Osteoblast (primary cell): Measurements from ENCODE around the gene TTLL7. TPM values are rescaled to one million over a fixed set of nuclear protein-coding genes. Genes with fewer than 3 reads are reported as not detected.

Source experiments
- DNase-seq: peaks from one replicate; pipeline ENCODE4 v3.0.0; 2011; ENCODE audit warnings: low spot score, mixed read lengths; ENCODE audit not compliant: insufficient read length; ENCODE audit errors: missing footprints
- H2AFZ ChIP-seq: 2 replicates; pipeline ENCODE4 v1.6.0; 2011; ENCODE audit warnings: mild to moderate bottlenecking, low read length
- H3K27ac ChIP-seq: 2 replicates; pipeline ENCODE4 v1.5.1; 2011; ENCODE audit warnings: mild to moderate bottlenecking, low read depth, low read length, moderate library complexity
- H3K27me3 ChIP-seq: 2 replicates; pipeline ENCODE4 v1.6.0; 2012; ENCODE audit warnings: mild to moderate bottlenecking, control low read depth, inconsistent platforms, low read length, moderate library complexity; ENCODE audit not compliant: insufficient read depth
- H3K36me3 ChIP-seq: 2 replicates; pipeline ENCODE4 v1.5.1; 2011; ENCODE audit warnings: mild to moderate bottlenecking, low read length, control low read depth, moderate library complexity; ENCODE audit not compliant: insufficient read depth
- H3K4me1 ChIP-seq: 2 replicates; pipeline ENCODE4 v1.5.1; 2011; ENCODE audit warnings: mild to moderate bottlenecking, low read length, control low read depth, moderate library complexity; ENCODE audit not compliant: insufficient read depth
- H3K4me2 ChIP-seq: 2 replicates; pipeline ENCODE4 v1.6.0; 2011; ENCODE audit warnings: mild to moderate bottlenecking, low read length; ENCODE audit not compliant: insufficient read depth
- H3K4me3 ChIP-seq: fragments of 200-600 bp; sonication (generic); 3 replicates; pipeline ENCODE4 v1.5.1; 2012; ENCODE audit warnings: mild to moderate bottlenecking, low read length, inconsistent platforms; ENCODE audit not compliant: insufficient read depth
- H3K79me2 ChIP-seq: 2 replicates; pipeline ENCODE4 v1.6.0; 2012; ENCODE audit warnings: mild to moderate bottlenecking, low read length, control low read depth, inconsistent platforms; ENCODE audit not compliant: insufficient read depth
- H3K9me3 ChIP-seq: 2 replicates; pipeline ENCODE4 v1.5.1; 2011; ENCODE audit warnings: low read depth, low read length, control low read depth
- H4K20me1 ChIP-seq: 2 replicates; pipeline ENCODE4 v1.6.0; 2012; ENCODE audit warnings: mild to moderate bottlenecking, low read length, control low read depth; ENCODE audit not compliant: insufficient read depth
- total RNA-seq: library from RNA; depleted of rRNA; stranded (reverse); fragments of >200 nt; gene quantifications from 2 replicates; pipeline ENCODE4 v1.2.3, GENCODE V29; 2012
- TF ChIP-seq, protein P1 (sequence below): IDR thresholded peaks from 2 replicates; pipeline ENCODE4 v1.5.1; 2011; ENCODE audit warnings: mild to moderate bottlenecking, low read depth, low read length, moderate library complexity; ENCODE audit errors: extremely low read depth

TTLL7 gene
- total RNA-seq, 1 donor = 13.8 TPM

DNA sequence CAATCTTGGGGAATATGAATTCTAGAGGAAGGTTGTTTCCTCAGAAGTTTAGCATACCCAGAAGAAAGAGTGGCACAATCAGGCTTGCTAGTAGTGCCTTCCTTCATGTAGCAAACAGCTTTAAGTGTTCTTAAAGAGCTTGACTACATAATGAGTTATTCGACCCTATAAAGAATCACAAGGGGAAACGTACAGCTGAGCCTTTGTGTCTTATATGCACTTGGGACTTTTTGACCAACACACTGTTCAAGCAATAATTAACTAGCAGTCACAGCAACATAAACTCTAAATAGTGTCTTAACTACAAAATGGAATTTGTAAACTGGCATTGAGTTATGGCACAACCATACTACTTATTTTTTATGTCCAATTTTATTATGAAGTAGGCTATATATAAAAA lies 86.1 kb downstream of the TTLL7 start:
- Histone ChIP-seq H3K79me2 (no peaks in the 10 kb centered on the region), H3K27me3 (no peaks in the 10 kb centered on the region), H3K4me3 (no peak overlapping the region), H3K27ac (no peak overlapping the region), H3K4me1 (no peaks in the 10 kb centered on the region), H3K36me3 (no peaks in the 10 kb centered on the region), H4K20me1 (no peaks in the 10 kb centered on the region), H3K4me2 (no peak overlapping the region), H2AFZ (no peak overlapping the region), H3K9me3 (no peaks in the 10 kb centered on the region)
- no peak for DNase-seq
- TF ChIP-seq, protein P1, sequence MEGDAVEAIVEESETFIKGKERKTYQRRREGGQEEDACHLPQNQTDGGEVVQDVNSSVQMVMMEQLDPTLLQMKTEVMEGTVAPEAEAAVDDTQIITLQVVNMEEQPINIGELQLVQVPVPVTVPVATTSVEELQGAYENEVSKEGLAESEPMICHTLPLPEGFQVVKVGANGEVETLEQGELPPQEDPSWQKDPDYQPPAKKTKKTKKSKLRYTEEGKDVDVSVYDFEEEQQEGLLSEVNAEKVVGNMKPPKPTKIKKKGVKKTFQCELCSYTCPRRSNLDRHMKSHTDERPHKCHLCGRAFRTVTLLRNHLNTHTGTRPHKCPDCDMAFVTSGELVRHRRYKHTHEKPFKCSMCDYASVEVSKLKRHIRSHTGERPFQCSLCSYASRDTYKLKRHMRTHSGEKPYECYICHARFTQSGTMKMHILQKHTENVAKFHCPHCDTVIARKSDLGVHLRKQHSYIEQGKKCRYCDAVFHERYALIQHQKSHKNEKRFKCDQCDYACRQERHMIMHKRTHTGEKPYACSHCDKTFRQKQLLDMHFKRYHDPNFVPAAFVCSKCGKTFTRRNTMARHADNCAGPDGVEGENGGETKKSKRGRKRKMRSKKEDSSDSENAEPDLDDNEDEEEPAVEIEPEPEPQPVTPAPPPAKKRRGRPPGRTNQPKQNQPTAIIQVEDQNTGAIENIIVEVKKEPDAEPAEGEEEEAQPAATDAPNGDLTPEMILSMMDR = no peak

DNA sequence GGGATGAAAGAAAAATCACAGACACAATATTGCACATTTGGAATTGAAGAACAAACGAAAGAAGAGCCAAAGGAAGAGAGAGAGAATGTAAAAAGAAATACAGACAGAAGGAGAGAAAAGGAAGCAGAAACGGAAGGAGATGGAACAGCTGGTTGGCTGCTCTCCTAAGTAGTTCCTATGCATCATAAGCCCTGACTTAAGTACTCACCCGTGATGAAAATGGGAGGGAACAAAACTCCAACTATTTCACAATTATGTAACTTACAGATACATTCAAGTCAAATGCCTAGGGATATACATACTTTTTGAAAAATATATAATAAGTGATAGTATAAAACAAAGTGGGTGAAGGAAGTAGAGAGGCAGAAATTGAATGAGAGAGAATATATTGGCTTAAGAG lies 88.5 kb downstream of the TTLL7 start:
- H3K27ac ChIP-seq = no peak overlapping the region
- no peak overlapping the region for H3K4me2 ChIP-seq

DNA sequence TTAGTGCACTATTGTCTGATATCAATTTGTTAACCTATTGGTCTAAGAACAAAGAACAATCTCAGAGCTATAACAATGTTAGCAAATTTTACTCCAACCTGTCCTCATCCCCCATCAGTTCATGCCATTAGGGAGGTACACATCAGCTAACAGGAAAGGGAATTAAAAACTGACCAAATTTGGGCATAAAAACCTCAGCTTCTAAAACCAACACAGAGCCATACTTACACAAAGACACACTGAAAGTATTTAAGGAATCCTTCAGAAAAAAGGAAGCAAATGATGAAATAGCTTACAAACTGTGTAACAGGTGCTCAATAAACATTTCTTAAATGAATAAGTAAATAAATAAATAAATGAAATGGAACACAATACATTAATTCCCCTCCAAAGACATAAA lies 89.2 kb downstream of the TTLL7 start:
- DNase-seq = no peak

More for the DNA sequence above, 88.5 kb downstream of the TTLL7 start:
- no peak for DNase-seq
- TF ChIP-seq, protein P1 = no peak
- H3K9me3 ChIP-seq = no peaks in the 10 kb centered on the region
- no peaks in the 10 kb centered on the region for H3K27me3 ChIP-seq
- H3K4me1 ChIP-seq = no peaks in the 10 kb centered on the region
- H3K4me3 ChIP-seq = no peak overlapping the region
- H3K36me3 ChIP-seq = no peaks in the 10 kb centered on the region
- peak overlapping the region; percentile 8 for H2AFZ ChIP-seq
- no peaks in the 10 kb centered on the region for H4K20me1 ChIP-seq
- no peaks in the 10 kb centered on the region for H3K79me2 ChIP-seq

DNA sequence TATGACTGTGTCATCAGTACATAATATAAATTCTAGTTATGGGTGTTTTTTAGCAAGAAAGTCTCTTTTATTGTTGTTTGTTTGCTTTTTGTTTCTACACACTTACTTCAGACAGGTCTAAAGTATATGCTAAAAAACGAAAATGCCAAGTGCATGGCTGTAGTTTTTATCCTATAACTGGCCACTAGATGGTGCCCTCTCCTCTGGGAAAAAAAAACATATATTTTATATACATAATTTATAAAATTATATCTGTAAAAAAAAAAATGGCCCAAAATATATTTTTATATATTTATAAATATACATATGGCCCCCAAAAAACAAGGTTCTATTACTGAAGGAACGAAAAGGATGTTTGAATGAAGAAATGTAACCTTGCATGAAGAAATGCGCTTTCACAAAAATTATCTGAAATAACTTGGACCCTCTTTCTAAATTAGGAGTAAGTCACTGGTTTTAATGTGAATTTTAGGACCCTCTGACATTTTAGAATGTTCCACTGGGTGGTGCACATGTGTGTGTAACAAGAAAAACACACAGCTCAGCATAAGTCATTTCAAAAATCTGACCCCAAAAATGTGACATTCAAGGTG lies 93.5 kb downstream of the TTLL7 start:
- Histone ChIP-seq H3K27me3 (no peaks in the 10 kb centered on the region), H2AFZ (no peak overlapping the region), H3K4me2 (no peak overlapping the region), H4K20me1 (no peaks in the 10 kb centered on the region), H3K79me2 (no peaks in the 10 kb centered on the region), H3K4me3 (no peak overlapping the region), H3K36me3 (no peaks in the 10 kb centered on the region), H3K27ac (no peak overlapping the region), H3K4me1 (peaks cover 10% of the 10 kb centered on the region), H3K9me3 (no peaks in the 10 kb centered on the region)
- peak; percentile 2 for DNase-seq
- TF ChIP-seq, protein P1 = peak; percentile 72

More for the DNA sequence above, 89.2 kb downstream of the TTLL7 start:
- H3K4me3 ChIP-seq = no peak overlapping the region
- no peaks in the 10 kb centered on the region for H3K79me2 ChIP-seq
- H3K36me3 ChIP-seq = no peaks in the 10 kb centered on the region
- no peaks in the 10 kb centered on the region for H4K20me1 ChIP-seq
- no peaks in the 10 kb centered on the region for H3K9me3 ChIP-seq
- H3K27ac ChIP-seq = no peak overlapping the region
- TF ChIP-seq, protein P1 = no peak
- H3K27me3 ChIP-seq = no peaks in the 10 kb centered on the region
- H3K4me1 ChIP-seq = no peaks in the 10 kb centered on the region
- no peak overlapping the region for H2AFZ ChIP-seq
- H3K4me2 ChIP-seq = no peak overlapping the region
